SK-N-MC (cell line): Measurements from ENCODE around the gene COL5A2.

Source experiments
- EZH2 ChIP-seq: fragments of 200-600 bp; sonication (generic); IDR thresholded peaks from one replicate; pipeline ENCODE4 v1.6.1; 2017; ENCODE audit warnings: antibody characterized with exemption
- FOXP2 ChIP-seq: optimal IDR thresholded peaks from 2 replicates; pipeline ENCODE3; 2011; ENCODE audit warnings: mild to moderate bottlenecking, moderate library complexity; ENCODE audit not compliant: insufficient read depth; ENCODE audit errors: extremely low read length, control extremely low read depth
- POLR2AphosphoS5 ChIP-seq: IDR thresholded peaks from 2 replicates; pipeline ENCODE4 v1.6.1; 2012; ENCODE audit warnings: mild to moderate bottlenecking, low read depth, low read length, borderline replicate concordance

- TF ChIP-seq POLR2AphosphoS5 (no peak), EZH2 (no peak), FOXP2 (no peak)
Measured at GRCh38 chr2:189125195-189125594, 54.4 kb downstream of the COL5A2 start.
